Parathyroid adenoma (tissue), 2 donors: ENCODE results near the gene HINT3.

Source experiments
- H2AFZ ChIP-seq: fragments of 300-600 bp; sonication (generic); one replicate; pipeline ENCODE4 v1.7.0; 2017; ENCODE audit warnings: antibody characterized with exemption, mild to moderate bottlenecking
- H3K27ac ChIP-seq: fragments of 300-600 bp; sonication (generic); one replicate; pipeline ENCODE4 v1.7.0; 2017
- H3K27me3 ChIP-seq: fragments of 300-600 bp; sonication (generic); one replicate; pipeline ENCODE4 v1.7.0; 2017; ENCODE audit warnings: low read length; ENCODE audit not compliant: control insufficient read depth, insufficient read depth
- H3K36me3 ChIP-seq: fragments of 300-600 bp; sonication (generic); one replicate; pipeline ENCODE4 v1.7.0; 2017; ENCODE audit warnings: low read length; ENCODE audit not compliant: control insufficient read depth, insufficient read depth
- H3K4me1 ChIP-seq: fragments of 300-600 bp; sonication (generic); one replicate; pipeline ENCODE4 v1.7.0; 2017; ENCODE audit warnings: control low read depth
- H3K4me2 ChIP-seq: fragments of 300-600 bp; sonication (generic); one replicate; pipeline ENCODE4 v1.7.0; 2017; ENCODE audit warnings: low read length
- H3K4me3 ChIP-seq: fragments of 300-600 bp; sonication (generic); one replicate; pipeline ENCODE4 v1.7.0; 2017; ENCODE audit warnings: low read depth, low read length
- H3K79me2 ChIP-seq: fragments of 300-600 bp; sonication (generic); one replicate; pipeline ENCODE4 v1.7.0; 2017; ENCODE audit warnings: control low read depth
- H3K9ac ChIP-seq: fragments of 300-600 bp; sonication (generic); one replicate; pipeline ENCODE4 v1.7.0; 2017; ENCODE audit warnings: mild to moderate bottlenecking
- H3K9me3 ChIP-seq: fragments of 300-600 bp; sonication (generic); one replicate; pipeline ENCODE4 v1.7.0; 2017; ENCODE audit warnings: low read length; ENCODE audit not compliant: control insufficient read depth
- TF ChIP-seq, protein P1 (sequence below): fragments of 300-600 bp; sonication (generic); IDR thresholded peaks from one replicate; pipeline ENCODE4 v1.7.0; 2017; ENCODE audit warnings: antibody characterized with exemption, mild to moderate bottlenecking
- donor health status: primary hyperparathyroidism.

The HINT3 gene

DNA sequence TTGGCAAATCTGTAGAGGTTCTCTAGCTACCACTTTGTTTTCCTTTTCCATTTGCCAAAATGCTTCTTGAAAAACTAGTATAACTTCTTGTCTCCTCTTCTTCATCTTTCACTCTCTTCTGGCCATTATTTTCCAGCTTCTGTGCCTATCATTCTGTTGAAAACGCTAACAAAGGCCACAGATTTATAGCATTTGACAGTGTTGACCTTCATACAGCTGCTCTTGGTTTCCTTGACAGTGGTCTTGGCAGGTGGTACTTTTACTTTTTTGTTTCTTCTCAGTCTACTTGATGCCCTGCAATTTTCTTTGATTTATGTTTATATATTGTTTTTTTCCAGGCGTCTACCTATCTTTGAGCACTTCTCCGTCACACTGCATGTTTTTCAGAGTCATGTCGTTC, 53.5 kb downstream of the HINT3 start:
- H3K36me3 ChIP-seq = no peaks in the 10 kb centered on the region
- H3K4me2 ChIP-seq = no peak overlapping the region
- H3K9ac ChIP-seq = no peak overlapping the region

DNA sequence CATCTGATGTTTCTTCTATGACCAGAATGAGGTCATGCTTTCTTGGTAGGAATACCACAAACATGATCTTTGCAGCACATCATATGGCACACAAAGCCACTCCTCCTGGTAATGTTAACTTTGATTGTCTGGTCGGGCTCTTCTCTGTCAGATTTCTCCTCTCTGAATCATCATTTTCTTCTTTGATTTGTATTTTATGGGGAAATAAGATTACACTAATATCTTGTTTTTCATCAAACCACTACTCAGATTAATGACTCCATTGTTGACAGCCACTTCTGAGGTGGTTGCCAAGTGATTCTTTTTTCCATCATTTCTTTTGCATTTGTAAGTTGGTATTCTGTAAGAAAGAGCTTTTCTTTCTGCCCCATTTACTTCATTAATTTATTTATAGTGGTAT, 59.3 kb downstream of the HINT3 start:
- Histone ChIP-seq H3K4me1 (no peaks in the 10 kb centered on the region), H3K27me3 (no peaks in the 10 kb centered on the region), H3K79me2 (no peaks in the 10 kb centered on the region), H3K36me3 (no peaks in the 10 kb centered on the region), H3K9me3 (no peaks in the 10 kb centered on the region), H2AFZ (no peak overlapping the region), H3K4me3 (no peak overlapping the region), H3K4me2 (no peak overlapping the region), H3K9ac (no peak overlapping the region), H3K27ac (no peak overlapping the region)
- TF ChIP-seq, protein P1, sequence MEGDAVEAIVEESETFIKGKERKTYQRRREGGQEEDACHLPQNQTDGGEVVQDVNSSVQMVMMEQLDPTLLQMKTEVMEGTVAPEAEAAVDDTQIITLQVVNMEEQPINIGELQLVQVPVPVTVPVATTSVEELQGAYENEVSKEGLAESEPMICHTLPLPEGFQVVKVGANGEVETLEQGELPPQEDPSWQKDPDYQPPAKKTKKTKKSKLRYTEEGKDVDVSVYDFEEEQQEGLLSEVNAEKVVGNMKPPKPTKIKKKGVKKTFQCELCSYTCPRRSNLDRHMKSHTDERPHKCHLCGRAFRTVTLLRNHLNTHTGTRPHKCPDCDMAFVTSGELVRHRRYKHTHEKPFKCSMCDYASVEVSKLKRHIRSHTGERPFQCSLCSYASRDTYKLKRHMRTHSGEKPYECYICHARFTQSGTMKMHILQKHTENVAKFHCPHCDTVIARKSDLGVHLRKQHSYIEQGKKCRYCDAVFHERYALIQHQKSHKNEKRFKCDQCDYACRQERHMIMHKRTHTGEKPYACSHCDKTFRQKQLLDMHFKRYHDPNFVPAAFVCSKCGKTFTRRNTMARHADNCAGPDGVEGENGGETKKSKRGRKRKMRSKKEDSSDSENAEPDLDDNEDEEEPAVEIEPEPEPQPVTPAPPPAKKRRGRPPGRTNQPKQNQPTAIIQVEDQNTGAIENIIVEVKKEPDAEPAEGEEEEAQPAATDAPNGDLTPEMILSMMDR = no peak

More for the DNA sequence above, 53.5 kb downstream of the HINT3 start:
- no peak overlapping the region for H3K27ac ChIP-seq
- H2AFZ ChIP-seq = no peak overlapping the region
- H3K79me2 ChIP-seq = no peaks in the 10 kb centered on the region
- H3K9me3 ChIP-seq = no peaks in the 10 kb centered on the region
- no peaks in the 10 kb centered on the region for H3K4me1 ChIP-seq
- no peaks in the 10 kb centered on the region for H3K27me3 ChIP-seq
- TF ChIP-seq, protein P1 = no peak
- no peak overlapping the region for H3K4me3 ChIP-seq

GRCh38 chr6:126016591-126016990, 60.0 kb downstream of the HINT3 start:
- Histone ChIP-seq H3K9me3 (no peaks in the 10 kb centered on the region), H3K4me2 (no peak overlapping the region), H3K36me3 (no peaks in the 10 kb centered on the region), H3K27me3 (no peaks in the 10 kb centered on the region), H3K4me1 (no peaks in the 10 kb centered on the region), H3K4me3 (no peak overlapping the region), H3K79me2 (no peaks in the 10 kb centered on the region), H3K9ac (no peak overlapping the region), H3K27ac (no peak overlapping the region), H2AFZ (no peak overlapping the region)
- TF ChIP-seq, protein P1 = no peak

DNA sequence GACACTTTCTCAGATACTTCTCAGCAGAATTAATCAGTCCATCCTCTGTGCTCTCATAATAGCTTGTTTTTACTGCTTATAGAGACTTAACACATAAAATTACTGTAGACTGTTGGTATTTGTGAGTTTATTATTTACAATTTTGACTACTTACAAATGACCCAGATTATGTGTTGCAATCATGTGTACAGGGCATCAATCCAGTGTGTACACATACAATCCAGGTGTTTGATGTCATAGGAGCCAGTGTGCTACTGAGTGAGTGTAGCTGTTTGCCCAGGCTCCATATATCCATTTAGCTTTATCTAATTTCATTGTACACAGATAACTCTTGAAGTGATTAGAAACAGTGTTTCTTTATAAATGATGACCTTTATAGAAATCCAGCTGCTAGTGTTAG, 61.1 kb downstream of the HINT3 start:
- no peaks in the 10 kb centered on the region for H3K36me3 ChIP-seq

More for the DNA sequence above, 61.1 kb downstream of the HINT3 start:
- H3K4me1 ChIP-seq = no peaks in the 10 kb centered on the region
- no peak overlapping the region for H3K4me2 ChIP-seq
- TF ChIP-seq, protein P1 = no peak
- H3K9me3 ChIP-seq = no peaks in the 10 kb centered on the region
- H3K79me2 ChIP-seq = no peaks in the 10 kb centered on the region
- H3K9ac ChIP-seq = no peak overlapping the region
- no peak overlapping the region for H3K27ac ChIP-seq
- H2AFZ ChIP-seq = no peak overlapping the region
- H3K4me3 ChIP-seq = no peak overlapping the region
- H3K27me3 ChIP-seq = no peaks in the 10 kb centered on the region
